K562 (cell line): ENCODE data around the gene AGPAT1. TPM values are rescaled to one million over a fixed set of nuclear protein-coding genes. Genes with fewer than 3 reads are reported as not detected.

Source experiments
- AFF1 ChIP-seq, 2 experiments: fragments of 450-650 bp; IDR thresholded peaks; 2 replicates each; pipeline ENCODE4 v1.6.1; 2018; ENCODE audit warnings: mild to moderate bottlenecking in 2 of 2, low read depth in 1 of 2; ENCODE audit not compliant: partially characterized antibody in 2 of 2
- CXXC5 ChIP-seq: fragments of 250-450 bp; sonication (Bioruptor Pico); IDR thresholded peaks from 2 replicates; pipeline ENCODE4 v1.8.0; 2022; ENCODE audit warnings: inconsistent platforms, mild to moderate bottlenecking, moderate library complexity
- DACH1 ChIP-seq: fragments of 450-650 bp; IDR thresholded peaks from 2 replicates; pipeline ENCODE4 v1.6.1; 2018; ENCODE audit not compliant: partially characterized antibody
- E4F1 ChIP-seq: fragments of 250-450 bp; sonication (Bioruptor Pico); IDR thresholded peaks from 2 replicates; pipeline ENCODE4 v1.5.0; 2021; ENCODE audit warnings: mild to moderate bottlenecking, borderline replicate concordance
- ELF2 ChIP-seq: fragments of 250-450 bp; sonication (Bioruptor Pico); IDR thresholded peaks from 2 replicates; pipeline ENCODE4 v1.5.0; 2021; ENCODE audit warnings: mild to moderate bottlenecking
- EWSR1 ChIP-seq: fragments of 450-650 bp; IDR thresholded peaks from 2 replicates; pipeline ENCODE4 v1.6.1; 2018; ENCODE audit warnings: borderline replicate concordance, mild to moderate bottlenecking, low read depth, moderate library complexity; ENCODE audit not compliant: partially characterized antibody
- FOXJ3 ChIP-seq: sonication (generic); formaldehyde crosslinking; IDR thresholded peaks from 2 replicates; pipeline ENCODE4 v1.4.0; 2020; ENCODE audit warnings: mild to moderate bottlenecking, missing genetic modification reagents
- FOXK2 ChIP-seq, 2 experiments: fragments of 450-650 bp; IDR thresholded peaks in 1 of 2; conservative IDR thresholded peaks in 1 of 2; 2 replicates each; pipeline ENCODE4 v1.6.1; 2016; ENCODE audit warnings: low read depth in 2 of 2, mild to moderate bottlenecking in 1 of 2
- HDAC2 ChIP-seq: fragments of 450-650 bp; IDR thresholded peaks from 2 replicates; pipeline ENCODE4 v1.6.1; 2016; ENCODE audit warnings: mild to moderate bottlenecking
- MTA3 ChIP-seq: fragments of 450-650 bp; formaldehyde crosslinking; IDR thresholded peaks from 2 replicates; pipeline ENCODE4 v1.6.1; 2017; ENCODE audit warnings: mild to moderate bottlenecking, borderline replicate concordance
- SAP30 ChIP-seq: fragments of 200-600 bp; sonication (generic); IDR thresholded peaks from 2 replicates; pipeline ENCODE4 v1.6.1; 2012; ENCODE audit warnings: borderline replicate concordance, low read depth, mild to moderate bottlenecking, moderate library complexity, low read length, control low read depth, inconsistent platforms; ENCODE audit not compliant: insufficient read depth, poor library complexity, severe bottlenecking
- SMAD1 ChIP-seq: fragments of 150-350 bp; IDR thresholded peaks from 2 replicates; pipeline ENCODE4 v1.6.1; 2014; ENCODE audit warnings: low read length, low read depth; ENCODE audit not compliant: partially characterized antibody
- SP1 ChIP-seq: sonication (generic); formaldehyde crosslinking; IDR thresholded peaks from 2 replicates; pipeline ENCODE4 v1.8.1; 2022; ENCODE audit warnings: mild to moderate bottlenecking, missing genetic modification reagents
- ZBTB34 ChIP-seq: fragments of 250-450 bp; sonication (Bioruptor Pico); IDR thresholded peaks from 2 replicates; pipeline ENCODE4 v1.8.0; 2021; ENCODE audit warnings: mild to moderate bottlenecking, moderate library complexity
- ZNF740 ChIP-seq, 3 experiments: fragments of 200-800 bp in 1 of 3; sonication (Bioruptor generic) in 1 of 3; sonication (generic) in 1 of 3; formaldehyde crosslinking in 1 of 3; IDR thresholded peaks; 2 replicates each; pipeline versions ENCODE4 v1.6.1 to v1.8.0; 2016 to 2022; ENCODE audit warnings: mild to moderate bottlenecking in 2 of 3, missing compliant biosample characterization in 2 of 3, missing genetic modification characterization in 2 of 3, missing genetic modification reagents in 1 of 3
- polyA plus RNA-seq, 8 experiments: library from polyadenylated mRNA; depleted of rRNA in 4 of 8; stranded (reverse) in 5 of 8; unstranded in 3 of 8; fragments of >200 nt; fragmentation: Nextera tagmentation in 2 of 8; fragmentation: Illumina TruSeq in 1 of 8; extraction: Ambion mirVana in 2 of 8; extraction: Trizol in 1 of 8; gene quantifications; 2 replicates each; pipeline versions ENCODE4 v1.2.1 to v1.2.3, GENCODE V29; 2011 to 2014; ENCODE audit warnings: inconsistent platforms in 1 of 8, missing spikeins in 1 of 8
- total RNA-seq, 7 experiments: library from RNA; depleted of rRNA in 6 of 7; stranded (reverse); fragments of >200 nt in 6 of 7; fragmentation: Illumina TruSeq in 2 of 7; extraction: Trizol in 2 of 7; gene quantifications; 2 replicates each; pipeline versions ENCODE4 v1.2.1 to v1.2.3, GENCODE V29; 2011 to 2021; ENCODE audit warnings: low replicate concordance in 1 of 7

The AGPAT1 gene
- total and polyA plus RNA-seq, 9 of the 15 experiments (the other 6 are each of a cell fraction or from before 2014, with no cell fraction given): 37.9 to 176 (median 69.4) TPM

- TF ChIP-seq DACH1 (peak; percentile 87), E4F1 (CRISPR knock-in tag) (no peak), SP1 (CRISPR knock-in tag) (no peak; the same call in 1 of the 2 replicates), AFF1 (IDR thresholded peaks at IDR 0.05; ENCODE audit: low read depth in 1 of 2, partially characterized antibody in 2 of 2) (peak in 1 of 2 experiments; percentile 55), MTA3 (peak; percentile 58; the same call in 1 of the 2 replicates), EWSR1 (no peak), ZNF740 (CRISPR knock-in tag; IDR thresholded peaks at IDR 0.05) (peak; percentile 90), ZNF740 (tag; IDR thresholded peaks at IDR 0.05) (peak in 1 of 2 experiments; percentile 94; a peak in 2 of 4 replicates), ZBTB34 (no peak), SMAD1 (peak; percentile 67), HDAC2 (peak; percentile 89), ELF2 (CRISPR knock-in tag) (peak; percentile 72; the same call in 1 of the 2 replicates), SAP30 (peak; percentile 12), FOXK2 (conservative IDR thresholded peaks at IDR 0.05 in 1 of 2, IDR thresholded peaks at IDR 0.05 in 1 of 2; ENCODE audit: low read depth in 2 of 2) (peak; percentile 71 to 82), CXXC5 (CRISPR knock-in tag) (peak; percentile 27; the same call in 1 of the 2 replicates), FOXJ3 (CRISPR knock-in tag) (no peak)
Measured at GRCh38 chr6:32190054-32190851, 14.4 kb upstream of the AGPAT1 start, which contains the start of gene PBX2 (continued).
